Measurements from ENCODE around the gene LYVE1. TPM values are rescaled to one million over a fixed set of nuclear protein-coding genes. Genes with fewer than 3 reads are reported as not detected.

The LYVE1 gene
- total RNA-seq = not detected

GRCh38 chr11:10568486-10568941 is at the start of gene LYVE1:
Gene LYVE1 (minus strand): TSS chr11:10568665. CDS start chr11:10568532, 133 bp downstream.
- Mint-ChIP-seq H3K4me3 (no peak within 1 kb of the TSS), H3K36me3 (ENCODE audit: low read depth) (no peaks in the 10 kb centered on the region), H3K9me3 (no peaks in the 10 kb centered on the region), H3K27me3 (ENCODE audit: low read depth) (peaks cover 2% of the 10 kb centered on the region), H3K4me1 (ENCODE audit: low read depth) (no peaks in the 10 kb centered on the region), H3K27ac (no peak within 1 kb of the TSS)
- CTCF ChIA-PET = interaction anchor here (0.6 kb wide), 1 partner anchor 147 kb away, joined by 6 read pairs; no protein-coding TSS in a partner anchor
- intact Hi-C loops (cut with micrococcal nuclease) = no loop called here
- DNase-seq = no peak

GRCh38 chr11:10617551-10617950 is 49.1 kb upstream of the LYVE1 start:
- Mint-ChIP-seq H3K27ac (no peak overlapping the region), H3K9me3 (peaks cover 2% of the 10 kb centered on the region), H3K4me1 (ENCODE audit: low read depth) (no peaks in the 10 kb centered on the region), H3K27me3 (ENCODE audit: low read depth) (no peaks in the 10 kb centered on the region), H3K4me3 (no peak overlapping the region), H3K36me3 (ENCODE audit: low read depth) (no peaks in the 10 kb centered on the region)
- no peak for DNase-seq
- intact Hi-C loops (cut with micrococcal nuclease) = no loop called here
- CTCF ChIA-PET = interaction anchor here (1.1 kb wide), 1 partner anchor 13 kb away, joined by 3 read pairs; no protein-coding TSS in a partner anchor

- intact Hi-C loops (cut with micrococcal nuclease) = no loop called here
- Mint-ChIP-seq H3K36me3 (ENCODE audit: low read depth) (no peaks in the 10 kb centered on the region), H3K27me3 (ENCODE audit: low read depth) (peaks cover 6% of the 10 kb centered on the region), H3K9me3 (peaks cover 2% of the 10 kb centered on the region), H3K27ac (no peak overlapping the region), H3K4me1 (ENCODE audit: low read depth) (no peaks in the 10 kb centered on the region), H3K4me3 (no peak overlapping the region)
- CTCF ChIA-PET = interaction anchor here (0.6 kb wide), 1 partner anchor 259 kb away, joined by 3 read pairs; no protein-coding TSS in a partner anchor
- DNase-seq = no peak
Observed at GRCh38 chr11:10611979-10612862, 43.8 kb upstream of the LYVE1 start.

GRCh38 chr11:10609636-10610035 is 41.2 kb upstream of the LYVE1 start:
- no peak overlapping the region for H3K4me3 Mint-ChIP-seq
- CTCF ChIA-PET = interaction anchor here (0.9 kb wide), 1 partner anchor 15 kb away, joined by 3 read pairs; no protein-coding TSS in a partner anchor
- peaks cover 12% of the 10 kb centered on the region for H3K27me3 Mint-ChIP-seq (ENCODE audit: low read depth)
- no peak for DNase-seq
- peaks cover 2% of the 10 kb centered on the region for H3K4me1 Mint-ChIP-seq (ENCODE audit: low read depth)
- intact Hi-C loops (cut with micrococcal nuclease) = no loop called here
- peaks cover 2% of the 10 kb centered on the region for H3K9me3 Mint-ChIP-seq
- no peak overlapping the region for H3K27ac Mint-ChIP-seq
- no peaks in the 10 kb centered on the region for H3K36me3 Mint-ChIP-seq (ENCODE audit: low read depth)

- Mint-ChIP-seq H3K36me3 (ENCODE audit: low read depth) (no peaks in the 10 kb centered on the region), H3K9me3 (peaks cover 2% of the 10 kb centered on the region), H3K4me1 (ENCODE audit: low read depth) (peaks cover 2% of the 10 kb centered on the region), H3K27me3 (ENCODE audit: low read depth) (peaks cover 12% of the 10 kb centered on the region), H3K4me3 (no peak overlapping the region), H3K27ac (no peak overlapping the region)
- intact Hi-C loops (cut with micrococcal nuclease) = no loop called here
- no peak for DNase-seq
- CTCF ChIA-PET = no interaction called here
Observed at GRCh38 chr11:10608584-10608983, 40.1 kb upstream of the LYVE1 start.

GRCh38 chr11:10607462-10608132 is 39.1 kb upstream of the LYVE1 start:
- Mint-ChIP-seq H3K27ac (no peak overlapping the region), H3K4me1 (ENCODE audit: low read depth) (peaks cover 2% of the 10 kb centered on the region), H3K4me3 (no peak overlapping the region), H3K9me3 (no peaks in the 10 kb centered on the region), H3K36me3 (ENCODE audit: low read depth) (no peaks in the 10 kb centered on the region), H3K27me3 (ENCODE audit: low read depth) (peaks cover 12% of the 10 kb centered on the region)
- CTCF ChIA-PET = no interaction called here
- intact Hi-C loops (cut with micrococcal nuclease) = no loop called here
- no peak for DNase-seq

GRCh38 chr11:10606536-10607208 is 38.2 kb upstream of the LYVE1 start:
- H3K4me3 Mint-ChIP-seq = no peak overlapping the region
- H3K36me3 Mint-ChIP-seq (ENCODE audit: low read depth) = no peaks in the 10 kb centered on the region
- peaks cover 8% of the 10 kb centered on the region for H3K27me3 Mint-ChIP-seq (ENCODE audit: low read depth)
- H3K27ac Mint-ChIP-seq = peak overlapping the region; percentile 53
- DNase-seq = no peak
- H3K4me1 Mint-ChIP-seq (ENCODE audit: low read depth) = peaks cover 2% of the 10 kb centered on the region
- H3K9me3 Mint-ChIP-seq = no peaks in the 10 kb centered on the region
- intact Hi-C loops (cut with micrococcal nuclease) = no loop called here
- CTCF ChIA-PET = interaction anchor here (0.9 to 1.4 kb wide), 3 partner anchors 65 to 1128 kb away, joined by 3 read pairs; partner anchors contain the start of gene RNF141

- Mint-ChIP-seq H3K36me3 (ENCODE audit: low read depth) (no peaks in the 10 kb centered on the region), H3K27me3 (ENCODE audit: low read depth) (peaks cover 9% of the 10 kb centered on the region), H3K27ac (no peak overlapping the region), H3K4me1 (ENCODE audit: low read depth) (peaks cover 2% of the 10 kb centered on the region), H3K4me3 (no peak overlapping the region), H3K9me3 (no peaks in the 10 kb centered on the region)
- CTCF ChIA-PET = interaction anchor here (0.9 to 1.4 kb wide), 3 partner anchors 65 to 1127 kb away, joined by 3 read pairs; partner anchors contain the start of gene RNF141
- no peak for DNase-seq
- intact Hi-C loops (cut with micrococcal nuclease) = no loop called here
Observed at GRCh38 chr11:10605941-10606381, 37.5 kb upstream of the LYVE1 start.

- peaks cover 2% of the 10 kb centered on the region for H3K4me1 Mint-ChIP-seq (ENCODE audit: low read depth)
- no peaks in the 10 kb centered on the region for H3K36me3 Mint-ChIP-seq (ENCODE audit: low read depth)
- no peak overlapping the region for H3K27ac Mint-ChIP-seq
- no peak overlapping the region for H3K4me3 Mint-ChIP-seq
- no peaks in the 10 kb centered on the region for H3K9me3 Mint-ChIP-seq
- no peak for DNase-seq
- CTCF ChIA-PET = interaction anchor here (0.8 kb wide), 1 partner anchor 12 kb away, joined by 3 read pairs; no protein-coding TSS in a partner anchor
- intact Hi-C loops (cut with micrococcal nuclease) = no loop called here
- peaks cover 9% of the 10 kb centered on the region for H3K27me3 Mint-ChIP-seq (ENCODE audit: low read depth)
Observed at GRCh38 chr11:10604798-10605197, 36.3 kb upstream of the LYVE1 start.

GRCh38 chr11:10604340-10604748 is 35.9 kb upstream of the LYVE1 start:
- peaks cover 9% of the 10 kb centered on the region for H3K27me3 Mint-ChIP-seq (ENCODE audit: low read depth)
- CTCF ChIA-PET = interaction anchor here (0.8 kb wide), 1 partner anchor 13 kb away, joined by 3 read pairs; no protein-coding TSS in a partner anchor

GRCh38 chr11:10603721-10604297 is 35.3 kb upstream of the LYVE1 start:
- peaks cover 2% of the 10 kb centered on the region for H3K4me1 Mint-ChIP-seq (ENCODE audit: low read depth)
- H3K27ac Mint-ChIP-seq = no peak overlapping the region
- CTCF ChIA-PET = interaction anchor here (0.8 kb wide), 1 partner anchor 13 kb away, joined by 3 read pairs; no protein-coding TSS in a partner anchor
- no peak for DNase-seq
- H3K9me3 Mint-ChIP-seq = no peaks in the 10 kb centered on the region
- H3K36me3 Mint-ChIP-seq (ENCODE audit: low read depth) = no peaks in the 10 kb centered on the region
- intact Hi-C loops (cut with micrococcal nuclease) = no loop called here
- H3K27me3 Mint-ChIP-seq (ENCODE audit: low read depth) = peaks cover 9% of the 10 kb centered on the region
- no peak overlapping the region for H3K4me3 Mint-ChIP-seq

More at GRCh38 chr11:10604340-10604748, 35.9 kb upstream of the LYVE1 start:
- no peak overlapping the region for H3K27ac Mint-ChIP-seq
- H3K9me3 Mint-ChIP-seq = no peaks in the 10 kb centered on the region
- intact Hi-C loops (cut with micrococcal nuclease) = no loop called here
- H3K36me3 Mint-ChIP-seq (ENCODE audit: low read depth) = no peaks in the 10 kb centered on the region
- no peak overlapping the region for H3K4me3 Mint-ChIP-seq
- peaks cover 2% of the 10 kb centered on the region for H3K4me1 Mint-ChIP-seq (ENCODE audit: low read depth)
- no peak for DNase-seq

Data from activated naive CD4-positive, alpha-beta T cell treated with anti-CD3 and anti-CD28 coated beads for 36 hours (primary cell).